Measurements from ENCODE around the gene DNAJC22.
A peak's percentile ranks its signal among the peaks of the same experiment; 100 is the strongest.

DNAJC22 gene

DNA sequence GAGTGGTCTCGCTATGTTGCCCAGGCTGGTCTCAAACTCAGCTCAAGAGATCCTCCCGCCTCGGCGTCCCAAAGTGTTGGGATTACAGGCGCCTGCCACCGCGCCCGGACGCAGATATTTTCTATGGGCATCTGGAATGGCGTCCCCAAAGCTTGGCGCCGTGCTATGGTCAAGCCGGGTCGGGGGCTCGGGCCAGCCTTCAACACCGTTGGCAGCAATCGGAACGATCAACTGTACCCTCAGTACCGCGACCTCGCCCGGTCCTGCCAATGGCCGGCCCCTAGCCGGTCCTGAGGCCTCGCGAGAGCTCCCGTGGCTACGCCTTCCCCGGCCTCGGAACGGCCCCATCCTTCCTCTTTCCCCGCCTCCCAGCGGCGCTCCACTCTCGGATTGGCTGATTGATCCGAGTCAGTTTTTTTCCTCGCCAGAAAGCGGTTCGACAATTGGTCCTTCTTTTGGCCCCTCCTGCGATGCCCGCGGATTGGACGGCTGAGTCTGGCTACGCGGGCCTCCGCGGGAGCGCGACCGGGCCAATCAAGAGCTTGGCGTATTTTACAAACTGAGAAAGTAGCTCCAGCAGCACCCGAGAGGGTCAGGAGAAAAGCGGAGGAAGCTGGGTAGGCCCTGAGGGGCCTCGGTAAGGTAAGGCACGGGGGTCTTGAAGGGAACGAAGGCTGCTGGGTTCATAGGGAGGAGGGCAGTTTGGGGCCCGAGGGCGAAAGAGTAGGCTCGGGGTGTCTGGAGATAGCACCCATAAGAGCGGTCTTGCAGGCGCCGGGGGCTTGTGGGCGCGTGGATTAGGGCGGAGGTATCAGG lies 23.8 kb upstream of the DNAJC22 start, which contains the start of gene TROAP:
Gene TROAP, plus strand, starts transcription at position 548 of the 816 bp plus-strand sequence. CDS start 354 bp downstream, outside the sequence.
- Histone ChIP-seq H3K27me3 (ENCODE audit: control insufficient read depth, insufficient read depth, low read length) (peaks cover 2% of the 10 kb centered on the region), H3K9ac (ENCODE audit: low read depth, low read length) (peak within 1 kb of the TSS; percentile 97), H3K4me3 (ENCODE audit: low read depth, low read length) (peak within 1 kb of the TSS; percentile 93), H3K9me3 (ENCODE audit: control insufficient read depth, insufficient read depth, low read length) (no peaks in the 10 kb centered on the region), H3K4me1 (ENCODE audit: control insufficient read depth, insufficient read depth, low read length) (peaks cover 3% of the 10 kb centered on the region), H3K36me3 (ENCODE audit: control insufficient read depth, insufficient read depth, low read length) (peaks cover 12% of the 10 kb centered on the region)

DNA sequence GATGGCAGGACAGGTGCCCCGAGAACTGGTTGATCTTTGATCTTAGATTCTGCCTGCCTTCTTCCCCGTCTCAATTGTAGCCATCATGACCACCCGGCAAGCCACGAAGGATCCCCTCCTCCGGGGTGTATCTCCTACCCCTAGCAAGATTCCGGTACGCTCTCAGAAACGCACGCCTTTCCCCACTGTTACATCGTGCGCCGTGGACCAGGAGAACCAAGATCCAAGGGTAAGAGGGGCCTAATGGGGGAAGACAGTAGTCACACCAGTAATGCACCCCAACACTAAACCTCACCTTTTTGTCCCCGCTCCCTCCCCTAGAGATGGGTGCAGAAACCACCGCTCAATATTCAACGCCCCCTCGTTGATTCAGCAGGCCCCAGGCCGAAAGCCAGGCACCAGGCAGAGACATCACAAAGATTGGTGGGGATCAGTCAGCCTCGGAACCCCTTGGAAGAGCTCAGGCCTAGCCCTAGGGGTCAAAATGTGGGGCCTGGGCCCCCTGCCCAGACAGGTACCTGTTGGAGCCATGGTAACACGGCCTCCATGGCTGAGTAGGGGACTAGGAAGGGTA lies 23.1 kb upstream of the DNAJC22 start:
- Histone ChIP-seq H3K4me1 (ENCODE audit: control insufficient read depth, insufficient read depth, low read length) (peaks cover 3% of the 10 kb centered on the region), H3K36me3 (ENCODE audit: control insufficient read depth, insufficient read depth, low read length) (peaks cover 12% of the 10 kb centered on the region), H3K9ac (ENCODE audit: low read depth, low read length) (peak overlapping the region; percentile 97), H3K9me3 (ENCODE audit: control insufficient read depth, insufficient read depth, low read length) (no peaks in the 10 kb centered on the region), H3K4me3 (ENCODE audit: low read depth, low read length) (peak overlapping the region; percentile 93), H3K27me3 (ENCODE audit: control insufficient read depth, insufficient read depth, low read length) (peaks cover 2% of the 10 kb centered on the region)

DNA sequence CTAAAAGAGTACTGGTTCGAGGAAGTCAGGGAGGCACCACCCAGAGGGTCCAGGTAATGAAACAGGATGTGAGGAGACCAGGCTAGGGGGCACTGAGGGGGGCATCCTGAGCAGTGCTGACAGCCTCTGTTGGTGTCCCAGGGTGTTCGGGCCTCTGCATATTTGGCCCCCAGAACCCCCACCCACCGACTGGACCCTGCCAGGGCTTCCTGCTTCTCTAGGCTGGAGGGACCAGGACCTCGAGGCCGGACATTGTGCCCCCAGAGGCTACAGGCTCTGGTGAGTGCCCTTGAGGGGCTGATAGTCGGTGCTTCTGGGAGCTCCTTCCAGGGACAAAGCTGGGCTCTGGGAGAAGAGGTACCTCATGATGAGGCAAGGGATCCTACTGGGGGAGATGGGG lies 21.1 kb upstream of the DNAJC22 start:
- Histone ChIP-seq H3K36me3 (ENCODE audit: control insufficient read depth, insufficient read depth, low read length) (peaks cover 17% of the 10 kb centered on the region), H3K4me3 (ENCODE audit: low read depth, low read length) (no peak overlapping the region), H3K4me1 (ENCODE audit: control insufficient read depth, insufficient read depth, low read length) (peaks cover 3% of the 10 kb centered on the region), H3K9ac (ENCODE audit: low read depth, low read length) (no peak overlapping the region), H3K9me3 (ENCODE audit: control insufficient read depth, insufficient read depth, low read length) (no peaks in the 10 kb centered on the region), H3K27me3 (ENCODE audit: control insufficient read depth, insufficient read depth, low read length) (no peaks in the 10 kb centered on the region)

DNA sequence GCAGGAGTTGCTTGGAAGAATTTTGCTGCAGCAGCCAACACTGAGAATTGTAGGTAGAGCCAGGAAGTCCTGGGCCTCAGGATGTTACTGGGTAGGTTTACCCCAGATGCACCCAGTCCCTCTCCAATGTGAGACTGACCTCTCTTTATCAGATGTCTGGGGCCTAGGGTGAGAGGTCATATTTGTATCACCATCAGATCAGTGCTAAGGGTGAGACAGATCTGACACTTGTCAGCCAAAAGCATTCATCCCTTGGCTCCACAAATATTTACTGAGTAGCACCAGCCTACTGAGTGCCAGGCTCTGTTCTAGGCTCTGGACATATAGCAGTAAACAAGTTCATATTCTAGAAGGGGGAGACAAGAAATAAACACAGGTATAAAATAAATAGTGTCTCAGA lies 19.3 kb upstream of the DNAJC22 start:
- peaks cover 8% of the 10 kb centered on the region for H3K27me3 ChIP-seq (ENCODE audit: control insufficient read depth, insufficient read depth, low read length)
- no peak overlapping the region for H3K4me3 ChIP-seq (ENCODE audit: low read depth, low read length)
- no peak overlapping the region for H3K9ac ChIP-seq (ENCODE audit: low read depth, low read length)
- H3K9me3 ChIP-seq (ENCODE audit: control insufficient read depth, insufficient read depth, low read length): no peaks in the 10 kb centered on the region
- no peaks in the 10 kb centered on the region for H3K4me1 ChIP-seq (ENCODE audit: control insufficient read depth, insufficient read depth, low read length)
- H3K36me3 ChIP-seq (ENCODE audit: control insufficient read depth, insufficient read depth, low read length): peaks cover 24% of the 10 kb centered on the region

DNA sequence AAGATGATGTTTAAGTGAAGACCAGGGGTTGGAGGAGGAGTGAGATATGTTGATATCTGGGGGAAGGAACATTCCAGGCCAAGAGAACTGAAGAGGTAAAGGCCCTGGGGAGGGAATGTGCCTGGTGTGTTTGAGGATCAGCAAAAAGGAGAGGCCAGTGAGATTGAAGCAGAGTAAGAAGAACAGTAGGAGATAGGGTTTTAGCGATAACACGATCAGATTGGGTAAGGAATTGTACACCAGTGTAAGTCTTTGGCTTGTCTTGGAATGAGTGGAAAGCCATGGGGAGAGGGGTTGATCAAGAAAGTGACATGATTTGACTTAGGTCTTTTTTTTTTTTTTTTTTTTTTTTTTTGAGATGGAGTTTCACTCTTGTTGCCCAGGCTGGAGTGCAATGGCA lies 18.8 kb upstream of the DNAJC22 start:
- H3K9ac ChIP-seq (ENCODE audit: low read depth, low read length): no peak overlapping the region
- no peaks in the 10 kb centered on the region for H3K9me3 ChIP-seq (ENCODE audit: control insufficient read depth, insufficient read depth, low read length)
- peaks cover 24% of the 10 kb centered on the region for H3K36me3 ChIP-seq (ENCODE audit: control insufficient read depth, insufficient read depth, low read length)

DNA sequence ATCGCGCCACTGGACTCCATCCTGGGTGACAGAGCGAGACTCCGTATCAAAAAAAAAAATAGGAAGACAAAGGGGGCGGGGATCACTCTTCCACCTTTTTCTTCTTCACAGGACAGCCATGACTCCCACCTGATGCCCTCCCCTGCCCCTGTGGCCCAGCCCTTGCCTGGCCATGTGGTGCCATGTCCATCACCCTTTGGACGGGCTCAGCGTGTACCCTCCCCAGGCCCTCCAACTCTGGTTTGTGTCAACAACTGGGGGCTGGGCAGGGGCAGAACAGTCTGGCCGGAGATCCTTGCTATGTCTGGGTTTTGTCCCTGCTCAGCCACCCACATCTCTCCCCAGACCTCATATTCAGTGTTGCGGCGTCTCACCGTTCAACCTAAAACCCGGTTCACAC lies 17.9 kb upstream of the DNAJC22 start:
- Histone ChIP-seq H3K36me3 (ENCODE audit: control insufficient read depth, insufficient read depth, low read length) (peaks cover 22% of the 10 kb centered on the region), H3K9ac (ENCODE audit: low read depth, low read length) (no peak overlapping the region)

More for the DNA sequence above, 18.8 kb upstream of the DNAJC22 start:
- Histone ChIP-seq H3K4me1 (ENCODE audit: control insufficient read depth, insufficient read depth, low read length) (no peaks in the 10 kb centered on the region), H3K4me3 (ENCODE audit: low read depth, low read length) (no peak overlapping the region), H3K27me3 (ENCODE audit: control insufficient read depth, insufficient read depth, low read length) (peaks cover 12% of the 10 kb centered on the region)

DNA sequence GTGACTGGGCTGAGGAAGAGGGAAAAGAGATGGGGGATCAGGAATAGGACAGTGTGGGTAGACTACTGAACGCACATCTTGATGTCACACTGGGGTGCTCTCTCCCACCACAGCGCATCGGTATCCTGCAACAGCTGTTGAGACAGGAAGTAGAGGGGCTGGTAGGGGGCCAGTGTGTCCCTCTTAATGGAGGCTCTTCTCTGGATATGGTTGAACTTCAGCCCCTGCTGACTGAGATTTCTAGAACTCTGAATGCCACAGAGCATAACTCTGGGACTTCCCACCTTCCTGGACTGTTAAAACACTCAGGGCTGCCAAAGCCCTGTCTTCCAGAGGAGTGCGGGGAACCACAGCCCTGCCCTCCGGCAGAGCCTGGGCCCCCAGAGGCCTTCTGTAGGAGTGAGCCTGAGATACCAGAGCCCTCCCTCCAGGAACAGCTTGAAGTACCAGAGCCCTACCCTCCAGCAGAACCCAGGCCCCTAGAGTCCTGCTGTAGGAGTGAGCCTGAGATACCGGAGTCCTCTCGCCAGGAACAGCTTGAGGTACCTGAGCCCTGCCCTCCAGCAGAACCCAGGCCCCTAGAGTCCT lies 16.6 kb upstream of the DNAJC22 start:
- H3K36me3 ChIP-seq (ENCODE audit: control insufficient read depth, insufficient read depth, low read length): peaks cover 21% of the 10 kb centered on the region
- no peak overlapping the region for H3K4me3 ChIP-seq (ENCODE audit: low read depth, low read length)
- H3K9me3 ChIP-seq (ENCODE audit: control insufficient read depth, insufficient read depth, low read length): no peaks in the 10 kb centered on the region
- H3K27me3 ChIP-seq (ENCODE audit: control insufficient read depth, insufficient read depth, low read length): peaks cover 35% of the 10 kb centered on the region
- no peaks in the 10 kb centered on the region for H3K4me1 ChIP-seq (ENCODE audit: control insufficient read depth, insufficient read depth, low read length)
- H3K9ac ChIP-seq (ENCODE audit: low read depth, low read length): no peak overlapping the region

More for the DNA sequence above, 17.9 kb upstream of the DNAJC22 start:
- peaks cover 22% of the 10 kb centered on the region for H3K27me3 ChIP-seq (ENCODE audit: control insufficient read depth, insufficient read depth, low read length)
- H3K4me1 ChIP-seq (ENCODE audit: control insufficient read depth, insufficient read depth, low read length): no peaks in the 10 kb centered on the region
- H3K9me3 ChIP-seq (ENCODE audit: control insufficient read depth, insufficient read depth, low read length): no peaks in the 10 kb centered on the region
- no peak overlapping the region for H3K4me3 ChIP-seq (ENCODE audit: low read depth, low read length)

DNA sequence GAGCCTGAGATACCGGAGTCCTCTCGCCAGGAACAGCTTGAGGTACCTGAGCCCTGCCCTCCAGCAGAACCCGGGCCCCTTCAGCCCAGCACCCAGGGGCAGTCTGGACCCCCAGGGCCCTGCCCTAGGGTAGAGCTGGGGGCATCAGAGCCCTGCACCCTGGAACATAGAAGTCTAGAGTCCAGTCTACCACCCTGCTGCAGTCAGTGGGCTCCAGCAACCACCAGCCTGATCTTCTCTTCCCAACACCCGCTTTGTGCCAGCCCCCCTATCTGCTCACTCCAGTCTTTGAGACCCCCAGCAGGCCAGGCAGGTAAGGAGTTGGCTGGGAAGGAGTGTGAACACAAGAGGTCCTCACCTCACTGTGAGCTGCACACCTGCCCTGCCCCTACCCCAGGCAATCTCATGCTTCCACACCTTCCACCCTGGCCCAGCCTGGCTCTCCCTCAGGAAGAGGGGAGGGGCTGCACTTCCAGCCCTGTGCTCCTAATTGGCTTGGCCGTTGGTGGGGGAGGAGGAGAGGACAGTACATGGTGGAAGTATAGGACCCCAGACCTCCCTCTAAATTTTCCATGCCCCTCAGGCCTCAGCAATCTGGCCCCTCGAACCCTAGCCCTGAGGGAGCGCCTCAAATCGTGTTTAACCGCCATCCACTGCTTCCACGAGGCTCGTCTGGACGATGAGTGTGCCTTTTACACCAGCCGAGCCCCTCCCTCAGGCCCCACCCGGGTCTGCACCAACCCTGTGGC lies 15.9 kb upstream of the DNAJC22 start:
- no peak overlapping the region for H3K4me3 ChIP-seq (ENCODE audit: low read depth, low read length)
- peaks cover 17% of the 10 kb centered on the region for H3K36me3 ChIP-seq (ENCODE audit: control insufficient read depth, insufficient read depth, low read length)
- no peaks in the 10 kb centered on the region for H3K9me3 ChIP-seq (ENCODE audit: control insufficient read depth, insufficient read depth, low read length)
- no peak overlapping the region for H3K9ac ChIP-seq (ENCODE audit: low read depth, low read length)
- H3K4me1 ChIP-seq (ENCODE audit: control insufficient read depth, insufficient read depth, low read length): no peaks in the 10 kb centered on the region
- peaks cover 41% of the 10 kb centered on the region for H3K27me3 ChIP-seq (ENCODE audit: control insufficient read depth, insufficient read depth, low read length)

DNA sequence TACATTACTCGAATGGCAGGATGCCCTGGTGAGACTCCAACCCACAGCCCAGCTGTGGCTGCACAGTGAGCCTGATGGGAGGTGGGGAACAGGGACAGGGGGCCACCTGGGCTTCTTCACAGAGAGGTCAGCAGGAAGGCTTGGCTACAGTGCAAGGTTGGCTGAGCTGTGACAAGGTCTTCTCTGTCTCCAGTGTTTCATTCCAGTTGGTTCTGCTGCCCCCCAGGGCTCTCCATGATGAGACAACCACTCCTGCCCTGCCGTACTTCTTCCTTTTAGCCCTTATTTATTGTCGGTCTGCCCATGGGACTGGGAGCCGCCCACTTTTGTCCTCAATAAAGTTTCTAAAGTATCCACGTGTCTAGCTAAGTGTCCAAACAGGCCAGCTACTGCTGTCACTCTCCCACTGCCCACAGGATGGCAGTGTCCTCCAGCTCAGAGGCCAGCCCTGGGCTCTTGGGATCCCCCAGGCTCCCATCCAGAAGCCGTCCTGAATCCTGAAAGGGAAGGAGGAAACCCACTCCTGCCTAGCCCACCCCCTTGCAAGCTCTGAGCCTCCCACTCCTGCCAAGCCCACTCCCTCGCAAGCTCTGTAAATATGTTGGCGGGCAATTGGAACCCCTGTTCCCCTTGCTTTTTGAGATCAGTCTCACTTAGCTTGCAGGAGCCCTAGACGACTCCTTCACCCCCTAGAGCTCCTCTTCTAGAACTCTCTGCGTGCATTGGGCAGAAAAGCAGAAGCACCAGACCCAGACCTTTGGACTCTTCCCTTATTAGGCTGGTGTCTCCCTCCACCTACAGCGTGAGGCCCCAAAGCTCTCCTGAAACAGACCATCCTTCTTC lies 15.1 kb upstream of the DNAJC22 start:
- peaks cover 49% of the 10 kb centered on the region for H3K27me3 ChIP-seq (ENCODE audit: control insufficient read depth, insufficient read depth, low read length)
- H3K9me3 ChIP-seq (ENCODE audit: control insufficient read depth, insufficient read depth, low read length): no peaks in the 10 kb centered on the region
- peaks cover 14% of the 10 kb centered on the region for H3K36me3 ChIP-seq (ENCODE audit: control insufficient read depth, insufficient read depth, low read length)
- H3K4me1 ChIP-seq (ENCODE audit: control insufficient read depth, insufficient read depth, low read length): no peaks in the 10 kb centered on the region
- no peak overlapping the region for H3K9ac ChIP-seq (ENCODE audit: low read depth, low read length)
- no peak overlapping the region for H3K4me3 ChIP-seq (ENCODE audit: low read depth, low read length)

DNA sequence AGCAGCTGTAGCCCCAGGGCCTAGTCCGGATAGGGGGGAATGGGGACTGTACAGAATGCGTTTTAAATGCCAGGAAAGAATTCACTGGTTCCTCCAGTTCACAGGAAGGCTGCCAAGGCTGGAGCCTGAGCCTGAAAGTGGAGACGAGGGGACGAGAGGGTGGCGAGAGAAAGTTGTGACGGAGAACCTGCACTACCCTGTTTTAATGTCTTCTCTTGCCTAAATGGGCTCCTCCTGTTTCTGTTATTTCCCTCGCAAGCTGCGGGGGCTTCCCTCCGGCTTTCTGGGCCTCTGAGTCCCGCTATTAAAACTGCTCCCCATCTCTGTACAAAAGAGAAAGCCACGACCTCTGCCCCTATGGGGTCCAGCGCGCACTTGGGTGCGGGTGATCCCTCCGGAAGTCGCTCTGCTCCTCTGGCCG lies 14.2 kb upstream of the DNAJC22 start:
- Histone ChIP-seq H3K4me3 (ENCODE audit: low read depth, low read length) (no peak overlapping the region), H3K4me1 (ENCODE audit: control insufficient read depth, insufficient read depth, low read length) (no peaks in the 10 kb centered on the region), H3K9ac (ENCODE audit: low read depth, low read length) (no peak overlapping the region), H3K36me3 (ENCODE audit: control insufficient read depth, insufficient read depth, low read length) (peaks cover 14% of the 10 kb centered on the region), H3K9me3 (ENCODE audit: control insufficient read depth, insufficient read depth, low read length) (no peaks in the 10 kb centered on the region), H3K27me3 (ENCODE audit: control insufficient read depth, insufficient read depth, low read length) (peaks cover 56% of the 10 kb centered on the region)

DNA sequence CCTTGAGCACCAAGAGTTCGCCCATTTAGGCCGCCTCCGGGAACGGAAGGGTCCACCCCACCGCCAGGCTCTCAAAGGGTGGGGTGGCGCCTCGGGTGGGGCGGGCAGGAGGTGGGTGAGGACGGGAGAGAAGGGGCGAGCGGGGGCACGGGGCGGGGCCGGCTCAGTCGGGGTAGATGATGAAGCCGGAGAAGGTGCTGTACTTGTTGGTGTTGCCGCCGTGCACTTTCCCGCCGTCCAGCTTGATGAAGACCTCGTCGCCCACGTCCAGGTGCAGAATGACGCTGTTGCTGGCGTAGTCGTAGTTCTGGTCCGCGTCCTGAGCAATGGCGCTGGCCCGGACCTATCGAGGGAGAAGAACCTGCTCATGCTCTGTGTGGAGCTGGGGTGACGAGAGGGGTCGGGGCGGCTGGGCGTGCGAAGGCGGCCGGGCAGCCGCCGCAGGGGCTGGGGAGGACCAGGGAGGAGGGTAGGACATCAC lies 13.8 kb upstream of the DNAJC22 start:
- Histone ChIP-seq H3K9me3 (ENCODE audit: control insufficient read depth, insufficient read depth, low read length) (no peaks in the 10 kb centered on the region), H3K9ac (ENCODE audit: low read depth, low read length) (no peak overlapping the region), H3K27me3 (ENCODE audit: control insufficient read depth, insufficient read depth, low read length) (peaks cover 61% of the 10 kb centered on the region), H3K4me1 (ENCODE audit: control insufficient read depth, insufficient read depth, low read length) (no peaks in the 10 kb centered on the region), H3K4me3 (ENCODE audit: low read depth, low read length) (peak overlapping the region; percentile 9), H3K36me3 (ENCODE audit: control insufficient read depth, insufficient read depth, low read length) (peaks cover 12% of the 10 kb centered on the region)

Measured in iPS-15b (cell line).